OCI-LY7 (cell line): ENCODE results near the gene SEZ6L. TPM values are rescaled to one million over a fixed set of nuclear protein-coding genes. Genes with fewer than 3 reads are reported as not detected.

Experiments used
- BruUV-seq: library from RNA; stranded (reverse); fragments of 400-500 nt; replicated peaks from 2 replicates; lab custom pipeline; 2021; lab: Mats Ljungman, UMichigan
- CTCF ChIA-PET: fragments of 300-600 bp; sonication (Branson Sonifier 250); formaldehyde crosslinking; loops from one replicate; lab custom pipeline; 2022; ENCODE audit warnings: antibody characterized with exemption; ENCODE audit not compliant: unreplicated experiment; lab: Charles Lee
- POLR2A ChIA-PET: fragments of 300-600 bp; sonication (Branson Sonifier 250); formaldehyde crosslinking; loops from one replicate; lab custom pipeline; 2022; ENCODE audit warnings: antibody characterized with exemption; lab: Charles Lee
- DNase-seq: peaks from one replicate; pipeline ENCODE4 v3.0.0-alpha.2; 2015; ENCODE audit warnings: low spot score
- H2AFZ ChIP-seq: fragments of 200-600 bp; sonication (generic), shearing (Covaris generic); 2 replicates; pipeline ENCODE4 v1.6.1; 2014; ENCODE audit warnings: mild to moderate bottlenecking, antibody characterized with exemption, low read length, moderate library complexity
- H3K27ac ChIP-seq: fragments of 200-600 bp; sonication (generic); 2 replicates; pipeline ENCODE4 v1.5.1; 2014; ENCODE audit warnings: mixed run types, low read depth, mild to moderate bottlenecking, moderate library complexity, low read length, inconsistent platforms; ENCODE audit not compliant: poor library complexity, severe bottlenecking
- H3K36me3 ChIP-seq: fragments of 200-600 bp; sonication (generic); 2 replicates; pipeline ENCODE4 v1.6.1; 2014; ENCODE audit warnings: mild to moderate bottlenecking, antibody characterized with exemption, low read length, moderate library complexity, mixed read lengths; ENCODE audit not compliant: insufficient read depth
- H3K4me1 ChIP-seq: fragments of 200-600 bp; sonication (generic); 2 replicates; pipeline ENCODE4 v1.5.1; 2014; ENCODE audit warnings: mild to moderate bottlenecking, low read length; ENCODE audit not compliant: insufficient read depth, poor library complexity, severe bottlenecking
- H3K4me2 ChIP-seq: fragments of 200-600 bp; sonication (generic); 2 replicates; pipeline ENCODE4 v1.6.1; 2014; ENCODE audit warnings: mild to moderate bottlenecking, low read length
- H3K4me3 ChIP-seq: fragments of 200-600 bp; sonication (generic); 2 replicates; pipeline ENCODE4 v1.5.1; 2014; ENCODE audit warnings: mild to moderate bottlenecking, low read depth, low read length; ENCODE audit not compliant: poor library complexity, severe bottlenecking
- H3K79me2 ChIP-seq: fragments of 200-600 bp; sonication (generic); 2 replicates; pipeline ENCODE4 v1.6.1; 2016; ENCODE audit warnings: low read depth, mild to moderate bottlenecking, low read length, moderate library complexity, mixed read lengths; ENCODE audit not compliant: insufficient read depth
- H3K9me2 ChIP-seq: fragments of 200-600 bp; sonication (generic); 2 replicates; pipeline ENCODE4 v1.6.1; 2016; ENCODE audit warnings: mild to moderate bottlenecking, low read length, mixed read lengths; ENCODE audit not compliant: insufficient read depth
- H3K9me3 ChIP-seq: fragments of 200-600 bp; sonication (generic); 2 replicates; pipeline ENCODE4 v1.6.1; 2014; ENCODE audit warnings: mild to moderate bottlenecking, mixed run types, low read length, mixed read lengths
- H4K20me1 ChIP-seq: fragments of 200-600 bp; sonication (generic); 2 replicates; pipeline ENCODE4 v1.6.1; 2014; ENCODE audit warnings: mild to moderate bottlenecking, antibody characterized with exemption, low read length, moderate library complexity, mixed read lengths; ENCODE audit not compliant: insufficient read depth
- CTCF ChIP-seq: fragments of 200-600 bp; sonication (generic); conservative IDR thresholded peaks from 2 replicates; pipeline ENCODE4 v1.5.1; 2014; ENCODE audit warnings: mild to moderate bottlenecking, antibody characterized with exemption, low read length, moderate library complexity, mixed read lengths
- EZH2phosphoT487 ChIP-seq: fragments of 200-600 bp; sonication (generic); IDR thresholded peaks from 2 replicates; pipeline ENCODE4 v1.6.1; 2018; ENCODE audit warnings: low read depth, borderline replicate concordance, mild to moderate bottlenecking, mixed run types, antibody characterized with exemption, low read length, moderate library complexity, mixed read lengths
- intact Hi-C: fragments of 100-400 bp; cut with micrococcal nuclease; formaldehyde crosslinking; loops from one replicate; pipeline ENCODE4 v1.10.0; 2022; ENCODE audit not compliant: unreplicated experiment
- total RNA-seq, 2 experiments: library from RNA; depleted of rRNA in 1 of 2; stranded (reverse); fragments of >200 nt in 1 of 2; shearing (Covaris generic) in 1 of 2; gene quantifications; 2 replicates each; pipeline ENCODE4 v1.2.3, GENCODE V29; 2014 to 2022

SEZ6L gene
- total RNA-seq, 2 experiments from 2014 or later: not detected

DNA sequence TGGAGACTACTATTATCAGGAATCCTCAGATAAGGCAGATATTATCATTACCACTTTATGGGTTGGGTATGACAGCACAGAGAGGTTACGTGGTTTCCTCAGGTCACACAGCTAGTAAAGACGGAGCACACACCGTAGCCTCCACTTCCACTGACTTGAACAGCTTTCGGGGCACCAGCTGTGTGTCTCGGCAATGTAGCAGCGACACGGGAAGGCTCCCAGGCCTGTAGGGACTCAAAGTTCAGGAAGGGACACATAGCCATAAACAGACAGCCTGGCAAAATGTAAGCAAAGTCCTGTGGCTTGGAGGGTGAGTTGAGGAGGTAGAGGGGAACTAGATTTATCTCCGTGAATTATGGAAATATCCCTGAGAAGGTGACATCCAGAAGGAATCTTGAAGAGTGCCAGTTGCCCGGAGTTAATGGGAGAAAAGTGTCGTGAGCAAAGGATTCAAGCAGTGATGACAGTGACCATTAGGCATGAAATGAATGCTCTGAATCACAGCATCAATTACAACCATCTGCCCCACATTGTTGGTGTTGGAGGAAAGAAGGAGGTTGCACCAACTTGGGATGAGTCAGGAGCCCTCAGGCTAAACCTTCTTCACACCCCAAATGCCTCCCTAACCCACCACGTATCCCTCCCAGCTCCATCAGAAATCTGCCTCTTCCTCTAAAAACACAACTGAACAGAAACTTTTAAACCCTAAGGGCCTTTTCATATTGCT lies 153.1 kb downstream of the SEZ6L start:
- POLR2A ChIA-PET: interaction anchor here (0.7 to 1.0 kb wide), 2 partner anchors 19 to 33 kb away, joined by 3 read pairs; no protein-coding TSS in a partner anchor
- CTCF ChIA-PET: no interaction called here
- no peaks in the 10 kb centered on the region for H3K9me3 ChIP-seq
- no TSS peak for BruUV-seq
- no peak for TF ChIP-seq CTCF
- TF ChIP-seq EZH2phosphoT487: no peak
- H3K36me3 ChIP-seq: no peaks in the 10 kb centered on the region
- no peak for DNase-seq
- H3K4me1 ChIP-seq: no peaks in the 10 kb centered on the region
- no peaks in the 10 kb centered on the region for H3K79me2 ChIP-seq
- no peak overlapping the region for H3K27ac ChIP-seq
- no peak overlapping the region for H3K4me3 ChIP-seq
- no peak overlapping the region for H3K4me2 ChIP-seq
- no peaks in the 10 kb centered on the region for H3K9me2 ChIP-seq
- intact Hi-C loops: no loop called here
- no peaks in the 10 kb centered on the region for H4K20me1 ChIP-seq
- H2AFZ ChIP-seq: no peak overlapping the region

DNA sequence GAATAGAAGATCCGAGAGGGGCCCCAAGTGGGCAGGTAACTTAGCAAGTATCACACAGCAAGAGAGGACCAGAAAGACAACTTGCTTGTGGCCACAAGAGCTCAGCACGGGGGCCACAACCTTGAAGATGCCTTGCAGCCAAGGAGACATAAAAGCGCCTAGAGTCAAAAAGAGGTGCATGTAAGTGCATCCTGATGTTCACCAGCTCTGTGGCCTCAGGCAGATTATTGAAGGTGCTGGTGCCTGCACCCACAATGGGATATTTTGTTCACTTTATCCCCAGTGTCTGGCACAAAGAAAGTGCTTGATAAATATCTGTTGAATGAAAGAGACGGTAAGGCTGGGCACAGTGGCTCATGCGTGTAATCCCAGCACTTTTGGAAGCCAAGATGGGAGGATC lies 153.8 kb downstream of the SEZ6L start:
- TF ChIP-seq CTCF (no peak), EZH2phosphoT487 (no peak)
- Histone ChIP-seq H3K27ac (no peak overlapping the region), H3K79me2 (no peaks in the 10 kb centered on the region), H3K4me1 (no peaks in the 10 kb centered on the region), H2AFZ (no peak overlapping the region), H3K4me3 (no peak overlapping the region), H3K9me3 (no peaks in the 10 kb centered on the region), H3K36me3 (no peaks in the 10 kb centered on the region), H3K9me2 (no peaks in the 10 kb centered on the region), H3K4me2 (no peak overlapping the region), H4K20me1 (no peaks in the 10 kb centered on the region)
- ChIA-PET POLR2A (no interaction called here), CTCF (no interaction called here)
- BruUV-seq: no TSS peak
- intact Hi-C loops: no loop called here
- no peak for DNase-seq

DNA sequence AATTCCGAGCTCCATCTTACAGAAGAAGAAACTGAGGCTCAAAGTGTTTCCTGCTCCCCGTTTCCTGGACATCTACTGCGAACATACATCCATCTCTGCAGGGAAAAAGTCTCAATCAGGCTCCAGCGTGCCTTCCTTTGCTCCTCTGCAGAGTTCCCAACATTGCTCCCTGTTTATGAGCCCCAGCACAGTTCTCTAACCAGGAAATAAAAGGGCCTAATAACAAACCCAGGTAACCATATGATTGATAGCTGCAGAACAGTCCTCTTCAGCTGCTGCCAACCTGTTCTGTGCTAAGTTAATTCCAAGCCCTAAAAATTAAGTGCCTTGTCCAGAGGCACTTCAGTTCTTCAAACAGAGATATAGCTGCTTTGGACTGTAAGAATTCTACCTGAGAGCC lies 154.9 kb downstream of the SEZ6L start:
- no peak for TF ChIP-seq CTCF
- no peak for TF ChIP-seq EZH2phosphoT487
- H3K4me3 ChIP-seq: no peak overlapping the region

More for the DNA sequence above, 154.9 kb downstream of the SEZ6L start:
- no peak for DNase-seq
- Histone ChIP-seq H3K4me2 (no peak overlapping the region), H3K79me2 (no peaks in the 10 kb centered on the region), H3K9me2 (no peaks in the 10 kb centered on the region), H2AFZ (no peak overlapping the region), H4K20me1 (no peaks in the 10 kb centered on the region), H3K4me1 (no peaks in the 10 kb centered on the region), H3K36me3 (no peaks in the 10 kb centered on the region), H3K27ac (no peak overlapping the region), H3K9me3 (no peaks in the 10 kb centered on the region)
- POLR2A ChIA-PET: no interaction called here
- intact Hi-C loops: no loop called here
- BruUV-seq: no TSS peak
- CTCF ChIA-PET: no interaction called here
